ENCODE results near the gene NRM.

The NRM gene

DNA sequence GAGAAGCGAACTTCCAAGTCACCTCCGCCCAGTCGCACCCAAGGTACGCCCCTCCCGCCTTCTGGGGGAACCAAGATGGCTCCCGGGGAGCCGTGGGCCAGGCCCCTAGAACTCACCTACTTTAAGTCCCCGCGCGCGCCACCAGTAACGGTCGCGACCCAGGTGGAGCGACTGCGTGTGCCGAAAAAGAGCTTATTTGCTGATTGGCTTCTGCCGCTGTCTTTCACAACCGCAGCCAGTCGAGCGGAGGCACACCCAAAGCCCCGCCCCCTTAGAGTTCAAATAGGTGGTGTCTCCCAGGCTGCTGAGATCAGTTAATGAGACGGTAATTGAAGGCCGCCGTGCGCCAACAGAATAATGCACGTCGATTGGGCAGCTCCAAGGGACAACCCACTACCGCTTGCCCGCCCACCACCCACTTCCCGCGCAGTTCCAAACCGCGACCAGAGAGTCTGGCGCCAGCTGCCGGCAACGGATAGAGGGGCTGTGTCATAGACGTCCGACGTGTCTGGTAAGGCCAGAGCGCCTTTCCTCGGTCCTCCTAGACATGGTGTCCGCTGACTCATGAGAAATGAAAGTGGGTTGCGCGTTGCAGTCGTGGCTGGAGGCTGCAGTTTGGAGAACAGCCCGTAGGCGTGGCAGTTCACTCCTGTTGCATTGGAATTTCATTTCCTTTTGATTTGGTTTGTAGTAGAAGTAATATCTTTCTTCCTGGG, 26.5 kb upstream of the NRM start, which contains the start of gene MDC1 (continued):
- TF ChIP-seq, protein P1, sequence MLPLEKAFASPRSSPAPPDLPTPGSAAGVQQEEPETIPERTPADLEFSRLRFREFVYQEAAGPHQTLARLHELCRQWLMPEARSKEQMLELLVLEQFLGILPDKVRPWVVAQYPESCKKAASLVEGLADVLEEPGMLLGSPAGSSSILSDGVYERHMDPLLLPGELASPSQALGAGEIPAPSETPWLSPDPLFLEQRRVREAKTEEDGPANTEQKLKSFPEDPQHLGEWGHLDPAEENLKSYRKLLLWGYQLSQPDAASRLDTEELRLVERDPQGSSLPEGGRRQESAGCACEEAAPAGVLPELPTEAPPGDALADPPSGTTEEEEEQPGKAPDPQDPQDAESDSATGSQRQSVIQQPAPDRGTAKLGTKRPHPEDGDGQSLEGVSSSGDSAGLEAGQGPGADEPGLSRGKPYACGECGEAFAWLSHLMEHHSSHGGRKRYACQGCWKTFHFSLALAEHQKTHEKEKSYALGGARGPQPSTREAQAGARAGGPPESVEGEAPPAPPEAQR (tag by site-specific recombination; IDR thresholded peaks at IDR 0.05) = peak; percentile 69
- TF ChIP-seq, protein P2, sequence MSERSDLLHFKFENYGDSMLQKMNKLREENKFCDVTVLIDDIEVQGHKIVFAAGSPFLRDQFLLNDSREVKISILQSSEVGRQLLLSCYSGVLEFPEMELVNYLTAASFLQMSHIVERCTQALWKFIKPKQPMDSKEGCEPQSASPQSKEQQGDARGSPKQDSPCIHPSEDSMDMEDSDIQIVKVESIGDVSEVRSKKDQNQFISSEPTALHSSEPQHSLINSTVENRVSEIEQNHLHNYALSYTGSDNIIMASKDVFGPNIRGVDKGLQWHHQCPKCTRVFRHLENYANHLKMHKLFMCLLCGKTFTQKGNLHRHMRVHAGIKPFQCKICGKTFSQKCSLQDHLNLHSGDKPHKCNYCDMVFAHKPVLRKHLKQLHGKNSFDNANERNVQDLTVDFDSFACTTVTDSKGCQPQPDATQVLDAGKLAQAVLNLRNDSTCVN (tag by site-specific recombination; optimal IDR thresholded peaks at IDR 0.05) = peak; percentile 89
- TF ChIP-seq, protein P3, sequence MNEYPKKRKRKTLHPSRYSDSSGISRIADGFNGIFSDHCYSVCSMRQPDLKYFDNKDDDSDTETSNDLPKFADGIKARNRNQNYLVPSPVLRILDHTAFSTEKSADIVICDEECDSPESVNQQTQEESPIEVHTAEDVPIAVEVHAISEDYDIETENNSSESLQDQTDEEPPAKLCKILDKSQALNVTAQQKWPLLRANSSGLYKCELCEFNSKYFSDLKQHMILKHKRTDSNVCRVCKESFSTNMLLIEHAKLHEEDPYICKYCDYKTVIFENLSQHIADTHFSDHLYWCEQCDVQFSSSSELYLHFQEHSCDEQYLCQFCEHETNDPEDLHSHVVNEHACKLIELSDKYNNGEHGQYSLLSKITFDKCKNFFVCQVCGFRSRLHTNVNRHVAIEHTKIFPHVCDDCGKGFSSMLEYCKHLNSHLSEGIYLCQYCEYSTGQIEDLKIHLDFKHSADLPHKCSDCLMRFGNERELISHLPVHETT (tag by site-specific recombination; IDR thresholded peaks at IDR 0.05) = peak; percentile 94
- TF ChIP-seq ZNF366 (tag by site-specific recombination; conservative IDR thresholded peaks at IDR 0.05) (peak; percentile 58), ZNF211 (tag by site-specific recombination; IDR thresholded peaks at IDR 0.05; ENCODE audit: low read depth) (no peak), TCF7L2 (IDR thresholded peaks at IDR 0.05; ENCODE audit: borderline replicate concordance, low read depth, low read length) (0 out of 2 replicates have a peak, but pooled peaks have one; percentile 16), WT1 (tag by site-specific recombination; IDR thresholded peaks at IDR 0.05) (peak; percentile 32), ZNF501 (tag by site-specific recombination; IDR thresholded peaks at IDR 0.05) (peak; percentile 46; the same call in 1 of the 2 replicates), ZBTB17 (tag by site-specific recombination; IDR thresholded peaks at IDR 0.05) (peak; percentile 93), SCRT1 (tag by site-specific recombination; IDR thresholded peaks at IDR 0.05; ENCODE audit: borderline replicate concordance) (peak; percentile 76), ZNF830 (tag by site-specific recombination; IDR thresholded peaks at IDR 0.05; ENCODE audit: low read depth) (no peak), KLF16 (tag by site-specific recombination; IDR thresholded peaks at IDR 0.05) (0 out of 2 replicates have a peak, but pooled peaks have one; percentile 61), ZNF610 (tag by site-specific recombination; IDR thresholded peaks at IDR 0.05; ENCODE audit: borderline replicate concordance) (peak; percentile 57), ZNF174 (tag by site-specific recombination; IDR thresholded peaks at IDR 0.05) (no peak), KLF8 (tag by site-specific recombination; IDR thresholded peaks at IDR 0.05) (peak; percentile 95)
- TF ChIP-seq, protein P4, sequence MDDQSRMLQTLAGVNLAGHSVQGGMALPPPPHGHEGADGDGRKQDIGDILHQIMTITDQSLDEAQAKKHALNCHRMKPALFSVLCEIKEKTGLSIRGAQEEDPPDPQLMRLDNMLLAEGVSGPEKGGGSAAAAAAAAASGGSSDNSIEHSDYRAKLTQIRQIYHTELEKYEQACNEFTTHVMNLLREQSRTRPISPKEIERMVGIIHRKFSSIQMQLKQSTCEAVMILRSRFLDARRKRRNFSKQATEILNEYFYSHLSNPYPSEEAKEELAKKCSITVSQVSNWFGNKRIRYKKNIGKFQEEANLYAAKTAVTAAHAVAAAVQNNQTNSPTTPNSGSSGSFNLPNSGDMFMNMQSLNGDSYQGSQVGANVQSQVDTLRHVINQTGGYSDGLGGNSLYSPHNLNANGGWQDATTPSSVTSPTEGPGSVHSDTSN (CRISPR knock-in tag; IDR thresholded peaks at IDR 0.05) = peak; percentile 98
- TF ChIP-seq, protein P5, sequence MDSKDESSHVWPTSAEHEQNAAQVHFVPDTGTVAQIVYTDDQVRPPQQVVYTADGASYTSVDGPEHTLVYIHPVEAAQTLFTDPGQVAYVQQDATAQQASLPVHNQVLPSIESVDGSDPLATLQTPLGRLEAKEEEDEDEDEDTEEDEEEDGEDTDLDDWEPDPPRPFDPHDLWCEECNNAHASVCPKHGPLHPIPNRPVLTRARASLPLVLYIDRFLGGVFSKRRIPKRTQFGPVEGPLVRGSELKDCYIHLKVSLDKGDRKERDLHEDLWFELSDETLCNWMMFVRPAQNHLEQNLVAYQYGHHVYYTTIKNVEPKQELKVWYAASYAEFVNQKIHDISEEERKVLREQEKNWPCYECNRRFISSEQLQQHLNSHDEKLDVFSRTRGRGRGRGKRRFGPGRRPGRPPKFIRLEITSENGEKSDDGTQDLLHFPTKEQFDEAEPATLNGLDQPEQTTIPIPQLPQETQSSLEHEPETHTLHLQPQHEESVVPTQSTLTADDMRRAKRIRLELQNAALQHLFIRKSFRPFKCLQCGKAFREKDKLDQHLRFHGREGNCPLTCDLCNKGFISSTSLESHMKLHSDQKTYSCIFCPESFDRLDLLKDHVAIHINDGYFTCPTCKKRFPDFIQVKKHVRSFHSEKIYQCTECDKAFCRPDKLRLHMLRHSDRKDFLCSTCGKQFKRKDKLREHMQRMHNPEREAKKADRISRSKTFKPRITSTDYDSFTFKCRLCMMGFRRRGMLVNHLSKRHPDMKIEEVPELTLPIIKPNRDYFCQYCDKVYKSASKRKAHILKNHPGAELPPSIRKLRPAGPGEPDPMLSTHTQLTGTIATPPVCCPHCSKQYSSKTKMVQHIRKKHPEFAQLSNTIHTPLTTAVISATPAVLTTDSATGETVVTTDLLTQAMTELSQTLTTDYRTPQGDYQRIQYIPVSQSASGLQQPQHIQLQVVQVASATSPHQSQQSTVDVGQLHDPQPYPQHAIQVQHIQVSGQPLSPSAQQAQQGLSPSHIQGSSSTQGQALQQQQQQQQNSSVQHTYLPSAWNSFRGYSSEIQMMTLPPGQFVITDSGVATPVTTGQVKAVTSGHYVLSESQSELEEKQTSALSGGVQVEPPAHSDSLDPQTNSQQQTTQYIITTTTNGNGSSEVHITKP (tag by site-specific recombination; IDR thresholded peaks at IDR 0.05) = peak; percentile 92
- TF ChIP-seq, protein P6, sequence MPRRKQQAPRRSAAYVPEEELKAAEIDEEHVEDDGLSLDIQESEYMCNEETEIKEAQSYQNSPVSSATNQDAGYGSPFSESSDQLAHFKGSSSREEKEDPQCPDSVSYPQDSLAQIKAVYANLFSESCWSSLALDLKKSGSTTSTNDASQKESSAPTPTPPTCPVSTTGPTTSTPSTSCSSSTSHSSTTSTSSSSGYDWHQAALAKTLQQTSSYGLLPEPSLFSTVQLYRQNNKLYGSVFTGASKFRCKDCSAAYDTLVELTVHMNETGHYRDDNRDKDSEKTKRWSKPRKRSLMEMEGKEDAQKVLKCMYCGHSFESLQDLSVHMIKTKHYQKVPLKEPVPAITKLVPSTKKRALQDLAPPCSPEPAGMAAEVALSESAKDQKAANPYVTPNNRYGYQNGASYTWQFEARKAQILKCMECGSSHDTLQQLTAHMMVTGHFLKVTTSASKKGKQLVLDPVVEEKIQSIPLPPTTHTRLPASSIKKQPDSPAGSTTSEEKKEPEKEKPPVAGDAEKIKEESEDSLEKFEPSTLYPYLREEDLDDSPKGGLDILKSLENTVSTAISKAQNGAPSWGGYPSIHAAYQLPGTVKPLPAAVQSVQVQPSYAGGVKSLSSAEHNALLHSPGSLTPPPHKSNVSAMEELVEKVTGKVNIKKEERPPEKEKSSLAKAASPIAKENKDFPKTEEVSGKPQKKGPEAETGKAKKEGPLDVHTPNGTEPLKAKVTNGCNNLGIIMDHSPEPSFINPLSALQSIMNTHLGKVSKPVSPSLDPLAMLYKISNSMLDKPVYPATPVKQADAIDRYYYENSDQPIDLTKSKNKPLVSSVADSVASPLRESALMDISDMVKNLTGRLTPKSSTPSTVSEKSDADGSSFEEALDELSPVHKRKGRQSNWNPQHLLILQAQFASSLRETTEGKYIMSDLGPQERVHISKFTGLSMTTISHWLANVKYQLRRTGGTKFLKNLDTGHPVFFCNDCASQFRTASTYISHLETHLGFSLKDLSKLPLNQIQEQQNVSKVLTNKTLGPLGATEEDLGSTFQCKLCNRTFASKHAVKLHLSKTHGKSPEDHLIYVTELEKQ (tag by site-specific recombination; IDR thresholded peaks at IDR 0.05; ENCODE audit: borderline replicate concordance) = peak; percentile 78; the same call in 1 of the 2 replicates
- TF ChIP-seq, protein P7, sequence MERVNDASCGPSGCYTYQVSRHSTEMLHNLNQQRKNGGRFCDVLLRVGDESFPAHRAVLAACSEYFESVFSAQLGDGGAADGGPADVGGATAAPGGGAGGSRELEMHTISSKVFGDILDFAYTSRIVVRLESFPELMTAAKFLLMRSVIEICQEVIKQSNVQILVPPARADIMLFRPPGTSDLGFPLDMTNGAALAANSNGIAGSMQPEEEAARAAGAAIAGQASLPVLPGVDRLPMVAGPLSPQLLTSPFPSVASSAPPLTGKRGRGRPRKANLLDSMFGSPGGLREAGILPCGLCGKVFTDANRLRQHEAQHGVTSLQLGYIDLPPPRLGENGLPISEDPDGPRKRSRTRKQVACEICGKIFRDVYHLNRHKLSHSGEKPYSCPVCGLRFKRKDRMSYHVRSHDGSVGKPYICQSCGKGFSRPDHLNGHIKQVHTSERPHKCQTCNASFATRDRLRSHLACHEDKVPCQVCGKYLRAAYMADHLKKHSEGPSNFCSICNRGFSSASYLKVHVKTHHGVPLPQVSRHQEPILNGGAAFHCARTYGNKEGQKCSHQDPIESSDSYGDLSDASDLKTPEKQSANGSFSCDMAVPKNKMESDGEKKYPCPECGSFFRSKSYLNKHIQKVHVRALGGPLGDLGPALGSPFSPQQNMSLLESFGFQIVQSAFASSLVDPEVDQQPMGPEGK (tag by site-specific recombination; IDR thresholded peaks at IDR 0.05) = peak; percentile 96
- TF ChIP-seq, protein P8, sequence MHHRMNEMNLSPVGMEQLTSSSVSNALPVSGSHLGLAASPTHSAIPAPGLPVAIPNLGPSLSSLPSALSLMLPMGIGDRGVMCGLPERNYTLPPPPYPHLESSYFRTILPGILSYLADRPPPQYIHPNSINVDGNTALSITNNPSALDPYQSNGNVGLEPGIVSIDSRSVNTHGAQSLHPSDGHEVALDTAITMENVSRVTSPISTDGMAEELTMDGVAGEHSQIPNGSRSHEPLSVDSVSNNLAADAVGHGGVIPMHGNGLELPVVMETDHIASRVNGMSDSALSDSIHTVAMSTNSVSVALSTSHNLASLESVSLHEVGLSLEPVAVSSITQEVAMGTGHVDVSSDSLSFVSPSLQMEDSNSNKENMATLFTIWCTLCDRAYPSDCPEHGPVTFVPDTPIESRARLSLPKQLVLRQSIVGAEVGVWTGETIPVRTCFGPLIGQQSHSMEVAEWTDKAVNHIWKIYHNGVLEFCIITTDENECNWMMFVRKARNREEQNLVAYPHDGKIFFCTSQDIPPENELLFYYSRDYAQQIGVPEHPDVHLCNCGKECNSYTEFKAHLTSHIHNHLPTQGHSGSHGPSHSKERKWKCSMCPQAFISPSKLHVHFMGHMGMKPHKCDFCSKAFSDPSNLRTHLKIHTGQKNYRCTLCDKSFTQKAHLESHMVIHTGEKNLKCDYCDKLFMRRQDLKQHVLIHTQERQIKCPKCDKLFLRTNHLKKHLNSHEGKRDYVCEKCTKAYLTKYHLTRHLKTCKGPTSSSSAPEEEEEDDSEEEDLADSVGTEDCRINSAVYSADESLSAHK (tag by site-specific recombination; IDR thresholded peaks at IDR 0.05) = 0 out of 2 replicates have a peak, but pooled peaks have one; percentile 8
